ENCODE results near the gene PDYN. TPM values are rescaled to one million over a fixed set of nuclear protein-coding genes. Genes with fewer than 3 reads are reported as not detected.

Gene PDYN
- total and polyA plus RNA-seq, 9 of the 15 experiments (the other 6 are each of a cell fraction or from before 2014, with no cell fraction given), result not detected

DNA sequence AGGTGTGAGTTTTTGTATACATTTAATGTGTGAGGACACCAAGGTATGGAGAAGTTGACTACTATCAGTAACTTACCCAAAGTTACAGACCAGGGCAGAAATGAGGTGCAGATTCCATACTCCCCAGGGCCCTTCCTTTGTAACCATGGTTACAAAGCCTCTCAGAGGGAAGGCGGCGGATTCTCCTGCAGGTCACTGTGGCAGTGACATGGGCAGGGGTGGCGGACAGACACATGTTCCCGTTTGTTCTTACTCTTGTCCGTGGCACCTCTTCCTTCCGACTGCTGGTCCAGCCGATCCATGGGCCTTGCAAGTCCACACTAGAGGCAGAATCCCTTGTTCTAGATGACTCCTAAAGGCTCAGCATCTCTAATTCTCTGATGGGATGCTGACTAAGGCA is 43.0 kb downstream of the PDYN start:
- no peak for FAIRE-seq
- no peak overlapping the region for H3K4me3 ChIP-seq
- in situ Hi-C loops (cut with MboI) (no loop called here), intact Hi-C loops (cut with micrococcal nuclease) (no loop called here)
- H3K79me2 ChIP-seq (ENCODE audit: control insufficient read depth, insufficient read depth, low read length), result no peaks in the 10 kb centered on the region
- ChIA-PET CTCF (ENCODE audit: low intra/inter-chr PET ratio) (no interaction called here), POLR2A (no interaction called here)
- H3K9me3 ChIP-seq (replicated peaks; ENCODE audit: control insufficient read depth, insufficient read depth, low read depth, low read length), result no peaks in the 10 kb centered on the region
- H4K20me1 ChIP-seq (replicated peaks; ENCODE audit: control insufficient read depth, insufficient read depth, low read length), result no peaks in the 10 kb centered on the region
- no peaks in the 10 kb centered on the region for H3K9me1 ChIP-seq (ENCODE audit: control insufficient read depth, insufficient read depth, low read length)
- peaks cover 0 to 14% of the 10 kb centered on the region in 2 experiments; a peak in 4 of 5 replicates for H3K27me3 ChIP-seq (ENCODE audit: control insufficient read depth in 2 of 2, insufficient read depth in 2 of 2, low read length in 2 of 2)
- H3K4me1 ChIP-seq (replicated peaks in 1 of 2; ENCODE audit: control insufficient read depth in 2 of 2, insufficient read depth in 2 of 2, low read length in 2 of 2), result no peaks in the 10 kb centered on the region
- BruUV-seq (replicated peaks), result no TSS peak
- no peak overlapping the region for H3K27ac ChIP-seq (ENCODE audit: extremely low read depth, low read depth, low read length)
- no peaks in the 10 kb centered on the region for H3K36me3 ChIP-seq (ENCODE audit: control insufficient read depth, insufficient read depth, low read length)
- H3K9ac ChIP-seq (ENCODE audit: insufficient read depth in 1 of 2, low read depth in 2 of 2, low read length in 2 of 2), result no peak overlapping the region
- no peak overlapping the region for H3K4me2 ChIP-seq (ENCODE audit: insufficient read depth, low read length)
- WGBS (ENCODE audit: insufficient coverage, low coverage, missing lambda C conversion rate), result 0% methylated on average over 7 of the region's 7 CpGs
- H2AFZ ChIP-seq (ENCODE audit: low read depth, low read length), result no peak overlapping the region
- TF ChIP-seq RFX1 (IDR thresholded peaks at IDR 0.05), result peak; percentile 71
- no peak for TF ChIP-seq JUN (IDR thresholded peaks at IDR 0.05; ENCODE audit: borderline replicate concordance, low read depth, low read length)
- no peak for TF ChIP-seq JUN (CRISPR knock-in tag; IDR thresholded peaks at IDR 0.05; ENCODE audit: borderline replicate concordance)
- TF ChIP-seq BRD9 (IDR thresholded peaks at IDR 0.05; ENCODE audit: low read depth, partially characterized antibody), result no peak
- no peak for TF ChIP-seq GATA2 (CRISPR knock-in tag; IDR thresholded peaks at IDR 0.05)
- TF ChIP-seq, protein P1, sequence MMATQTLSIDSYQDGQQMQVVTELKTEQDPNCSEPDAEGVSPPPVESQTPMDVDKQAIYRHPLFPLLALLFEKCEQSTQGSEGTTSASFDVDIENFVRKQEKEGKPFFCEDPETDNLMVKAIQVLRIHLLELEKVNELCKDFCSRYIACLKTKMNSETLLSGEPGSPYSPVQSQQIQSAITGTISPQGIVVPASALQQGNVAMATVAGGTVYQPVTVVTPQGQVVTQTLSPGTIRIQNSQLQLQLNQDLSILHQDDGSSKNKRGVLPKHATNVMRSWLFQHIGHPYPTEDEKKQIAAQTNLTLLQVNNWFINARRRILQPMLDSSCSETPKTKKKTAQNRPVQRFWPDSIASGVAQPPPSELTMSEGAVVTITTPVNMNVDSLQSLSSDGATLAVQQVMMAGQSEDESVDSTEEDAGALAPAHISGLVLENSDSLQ (IDR thresholded peaks at IDR 0.05), result no peak
- no peak for TF ChIP-seq POLR2H (tag; IDR thresholded peaks at IDR 0.05; ENCODE audit: low read depth)
- no peak for DNase-seq (ENCODE audit: extremely low read depth in 1 of 4, low spot score in 3 of 4)
- ATAC-seq, result no peak

Measured in K562 (cell line).